ENCODE data around the gene LAMTOR4. TPM values are rescaled to one million over a fixed set of nuclear protein-coding genes. Genes with fewer than 3 reads are reported as not detected.

Gene LAMTOR4
- total and polyA plus RNA-seq, 2 of the 13 experiments (the other 11 are each of a cell fraction or from before 2014, with no cell fraction given): 115 to 118 TPM

GRCh38 chr7:100126931-100127865 is 21.5 kb upstream of the LAMTOR4 start, which contains the start of gene MBLAC1 (continued):
- TF ChIP-seq ZNF318 (CRISPR knock-in tag; IDR thresholded peaks at IDR 0.05): no peak
- peak; percentile 61 for TF ChIP-seq BRD4 (CRISPR knock-in tag; IDR thresholded peaks at IDR 0.05)
- TF ChIP-seq BATF2 (CRISPR knock-in tag; IDR thresholded peaks at IDR 0.05): peak; percentile 72
- no peak for TF ChIP-seq ZNF609 (CRISPR knock-in tag; IDR thresholded peaks at IDR 0.05; ENCODE audit: borderline replicate concordance)
- TF ChIP-seq MAZ (IDR thresholded peaks at IDR 0.05; ENCODE audit: borderline replicate concordance, low read depth, low read length): peak; percentile 87
- TF ChIP-seq MAZ (CRISPR knock-in tag; IDR thresholded peaks at IDR 0.05; ENCODE audit: low read depth): 0 out of 2 replicates have a peak, but pooled peaks have one; percentile 49
